ENCODE measurements around the gene FAM114A2. TPM values are rescaled to one million over a fixed set of nuclear protein-coding genes. Genes with fewer than 3 reads are reported as not detected.

FAM114A2 gene
- total RNA-seq, 4 donors from 2014 or later = 12.2 to 19.0 (median 18.3) TPM

- Histone ChIP-seq H3K27me3 (no peaks in the 10 kb centered on the region), H3K9me3 (no peaks in the 10 kb centered on the region), H3K4me3 (no peak overlapping the region), H3K4me1 (no peaks in the 10 kb centered on the region), H3K27ac (no peak overlapping the region), H3K36me3 (no peaks in the 10 kb centered on the region)
- TF ChIP-seq POLR2A (IDR thresholded peaks at IDR 0.05) = no peak
- peak; percentile 29 to 56 (median 50) for TF ChIP-seq CTCF (IDR thresholded peaks at IDR 0.05 in 4 of 5, conservative IDR thresholded peaks at IDR 0.05 in 1 of 5)
- intact Hi-C loops (cut with DNase I; ENCODE audit: low total_unique reads) = loop anchor here (5.0 to 10.0 kb wide), 2 partner anchors 213 to 431 kb away; no protein-coding TSS in a partner anchor
- DNase-seq = no peak
- no peak for ATAC-seq
- in situ Hi-C loops (cut with MboI; ENCODE audit: low sequenced_read_pairs in 4 of 4) = loop anchor here in 3 of 4 donors (25.0 kb wide), 4 partner anchors 462 to 1437 kb away; partner anchors contain the start of gene GRIA1 (in 1 of the 3)
Measured at GRCh38 chr5:153974131-153974812, 64.4 kb downstream of the FAM114A2 start.

- ATAC-seq (no peak), DNase-seq (no peak)
- in situ Hi-C loops (cut with MboI; ENCODE audit: low sequenced_read_pairs in 4 of 4) (loop anchor here in 3 of 4 donors (25.0 kb wide), 4 partner anchors 460 to 1435 kb away; partner anchors contain the start of gene GRIA1 (in 1 of the 3)), intact Hi-C loops (cut with DNase I; ENCODE audit: low total_unique reads) (loop anchor here (5.0 to 10.0 kb wide), 2 partner anchors 215 to 433 kb away; no protein-coding TSS in a partner anchor)
- Histone ChIP-seq H3K9me3 (no peaks in the 10 kb centered on the region), H3K4me3 (no peak overlapping the region), H3K36me3 (no peaks in the 10 kb centered on the region), H3K4me1 (no peaks in the 10 kb centered on the region), H3K27me3 (no peaks in the 10 kb centered on the region), H3K27ac (no peak overlapping the region)
- no peak for TF ChIP-seq CTCF (IDR thresholded peaks at IDR 0.05 in 4 of 5, conservative IDR thresholded peaks at IDR 0.05 in 1 of 5)
- TF ChIP-seq POLR2A (IDR thresholded peaks at IDR 0.05) = no peak
Measured at GRCh38 chr5:153972240-153972639, 66.5 kb downstream of the FAM114A2 start.

GRCh38 chr5:153970496-153970895 lies 68.2 kb downstream of the FAM114A2 start:
- no peak for ATAC-seq
- H3K9me3 ChIP-seq = no peaks in the 10 kb centered on the region
- intact Hi-C loops (cut with DNase I; ENCODE audit: low total_unique reads) = loop anchor here (5.0 to 10.0 kb wide), 2 partner anchors 217 to 434 kb away; no protein-coding TSS in a partner anchor

GRCh38 chr5:153969563-153969895 lies 69.2 kb downstream of the FAM114A2 start:
- in situ Hi-C loops (cut with MboI; ENCODE audit: low sequenced_read_pairs in 4 of 4) (loop anchor here (10.0 to 25.0 kb wide), 7 partner anchors 457 to 1435 kb away; partner anchors contain the start of gene GRIA1 (in 1 of the 4)), intact Hi-C loops (cut with DNase I; ENCODE audit: low total_unique reads) (loop anchor here (5.0 to 10.0 kb wide), 3 partner anchors 472 to 1435 kb away; no protein-coding TSS in a partner anchor)

More at GRCh38 chr5:153970496-153970895, 68.2 kb downstream of the FAM114A2 start:
- no peak for DNase-seq
- in situ Hi-C loops (cut with MboI; ENCODE audit: low sequenced_read_pairs in 4 of 4) = loop anchor here in 3 of 4 donors (25.0 kb wide), 4 partner anchors 458 to 1433 kb away; partner anchors contain the start of gene GRIA1 (in 1 of the 3)
- Histone ChIP-seq H3K4me1 (no peaks in the 10 kb centered on the region), H3K27me3 (no peaks in the 10 kb centered on the region), H3K4me3 (no peak overlapping the region), H3K36me3 (no peaks in the 10 kb centered on the region), H3K27ac (no peak overlapping the region)
- TF ChIP-seq CTCF (IDR thresholded peaks at IDR 0.05 in 4 of 5, conservative IDR thresholded peaks at IDR 0.05 in 1 of 5) (no peak), POLR2A (IDR thresholded peaks at IDR 0.05) (no peak)

More at GRCh38 chr5:153969563-153969895, 69.2 kb downstream of the FAM114A2 start:
- TF ChIP-seq CTCF (IDR thresholded peaks at IDR 0.05 in 4 of 5, conservative IDR thresholded peaks at IDR 0.05 in 1 of 5) = no peak
- no peak for TF ChIP-seq POLR2A (IDR thresholded peaks at IDR 0.05)
- Histone ChIP-seq H3K27me3 (no peaks in the 10 kb centered on the region), H3K27ac (no peak overlapping the region), H3K9me3 (no peaks in the 10 kb centered on the region), H3K36me3 (no peaks in the 10 kb centered on the region), H3K4me1 (no peaks in the 10 kb centered on the region), H3K4me3 (no peak overlapping the region)
- DNase-seq (no peak), ATAC-seq (no peak)

All from gastrocnemius medialis (tissue), 4 donors.